Thyroid gland (tissue), 4 donors: ENCODE data around the gene RPS6KC1. TPM values are rescaled to one million over a fixed set of nuclear protein-coding genes. Genes with fewer than 3 reads are reported as not detected.

Source experiments
- DNase-seq, 2 donors: peaks; one replicate each; pipeline ENCODE4 v3.0.0-alpha.2; 2019
- H3K27ac ChIP-seq, 3 donors: fragments of 200-600 bp; sonication (generic); 1 replicate in 2 of 3; 2 replicates in 1 of 3; pipeline ENCODE4 v1.5.1; 2016 to 2019; ENCODE audit warnings: mild to moderate bottlenecking in 1 of 3, moderate library complexity in 1 of 3
- H3K27me3 ChIP-seq: fragments of 200-600 bp; sonication (generic); one replicate; pipeline ENCODE4 v1.5.1; 2019
- H3K36me3 ChIP-seq, 2 donors: fragments of 200-600 bp; sonication (generic); one replicate each; pipeline ENCODE4 v1.5.1; 2016 to 2019
- H3K4me1 ChIP-seq, 2 donors: fragments of 200-600 bp; sonication (generic); one replicate each; pipeline ENCODE4 v1.5.1; 2017 to 2019
- H3K4me3 ChIP-seq, 3 donors: fragments of 200-600 bp; sonication (generic); replicated peaks in 1 of 3; 1 replicate in 2 of 3; 2 replicates in 1 of 3; pipeline ENCODE4 v1.5.1; 2016; ENCODE audit warnings: mild to moderate bottlenecking in 1 of 3
- H3K9me3 ChIP-seq: fragments of 200-600 bp; sonication (generic); one replicate; pipeline ENCODE4 v1.5.1; 2017
- POLR2A ChIP-seq, 2 donors: fragments of 450-650 bp; IDR thresholded peaks; one replicate each; pipeline ENCODE4 v1.6.1; 2017; ENCODE audit warnings: antibody characterized with exemption in 2 of 2, mild to moderate bottlenecking in 2 of 2, moderate library complexity in 1 of 2
- WGBS, 2 donors: methylation state at CpG; one replicate each; pipeline ENCODE4 v1.1.5; 2017; 5-methylcytosine and 5-hydroxymethylcytosine counted together
- intact Hi-C: fragments of 100-400 bp; cut with DNase I; formaldehyde crosslinking; loops from one replicate; pipeline ENCODE4 v1.15.1; 2023
- total RNA-seq, 4 donors: library from RNA; depleted of rRNA; stranded (reverse); fragments of >200 nt; gene quantifications; one replicate each; pipeline ENCODE4 v1.2.3, GENCODE V29; 2016
- TF ChIP-seq, protein P1 (sequence below), 6 experiments: fragments of 200-600 bp in 3 of 6; fragments of 450-650 bp in 3 of 6; sonication (generic) in 3 of 6; IDR thresholded peaks; one replicate each; pipeline ENCODE4 v1.5.1; 2016 to 2019; ENCODE audit warnings: antibody characterized with exemption in 6 of 6, mild to moderate bottlenecking in 2 of 6, inconsistent platforms in 1 of 6, moderate library complexity in 1 of 6

RPS6KC1 gene
- total RNA-seq, 4 donors from 2014 or later: 20.3 to 29.9 (median 22.1) TPM

DNA sequence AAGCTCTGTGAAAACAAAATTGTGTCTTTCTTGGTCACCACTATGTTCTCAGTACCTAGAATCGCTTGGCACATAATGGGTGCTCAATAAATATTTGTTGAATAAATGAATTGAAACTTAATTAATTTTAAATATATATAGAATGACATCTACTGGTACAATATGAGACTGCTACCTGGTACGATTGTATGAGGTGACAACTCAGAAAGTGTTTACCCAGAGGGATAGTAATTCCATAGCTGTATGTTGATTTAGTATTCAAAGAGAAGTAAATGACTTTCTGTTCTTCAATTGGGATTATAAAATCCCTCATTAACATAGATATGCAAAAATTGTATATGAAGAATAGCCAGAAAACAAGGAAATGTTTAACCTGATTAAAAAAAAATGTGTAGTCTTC, 128.7 kb downstream of the RPS6KC1 start:
- no peak for DNase-seq
- no peak overlapping the region for H3K27ac ChIP-seq
- TF ChIP-seq POLR2A (IDR thresholded peaks at IDR 0.05): no peak
- TF ChIP-seq, protein P1, sequence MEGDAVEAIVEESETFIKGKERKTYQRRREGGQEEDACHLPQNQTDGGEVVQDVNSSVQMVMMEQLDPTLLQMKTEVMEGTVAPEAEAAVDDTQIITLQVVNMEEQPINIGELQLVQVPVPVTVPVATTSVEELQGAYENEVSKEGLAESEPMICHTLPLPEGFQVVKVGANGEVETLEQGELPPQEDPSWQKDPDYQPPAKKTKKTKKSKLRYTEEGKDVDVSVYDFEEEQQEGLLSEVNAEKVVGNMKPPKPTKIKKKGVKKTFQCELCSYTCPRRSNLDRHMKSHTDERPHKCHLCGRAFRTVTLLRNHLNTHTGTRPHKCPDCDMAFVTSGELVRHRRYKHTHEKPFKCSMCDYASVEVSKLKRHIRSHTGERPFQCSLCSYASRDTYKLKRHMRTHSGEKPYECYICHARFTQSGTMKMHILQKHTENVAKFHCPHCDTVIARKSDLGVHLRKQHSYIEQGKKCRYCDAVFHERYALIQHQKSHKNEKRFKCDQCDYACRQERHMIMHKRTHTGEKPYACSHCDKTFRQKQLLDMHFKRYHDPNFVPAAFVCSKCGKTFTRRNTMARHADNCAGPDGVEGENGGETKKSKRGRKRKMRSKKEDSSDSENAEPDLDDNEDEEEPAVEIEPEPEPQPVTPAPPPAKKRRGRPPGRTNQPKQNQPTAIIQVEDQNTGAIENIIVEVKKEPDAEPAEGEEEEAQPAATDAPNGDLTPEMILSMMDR (IDR thresholded peaks at IDR 0.05): no peak
- H3K9me3 ChIP-seq: no peaks in the 10 kb centered on the region
- H3K27me3 ChIP-seq: no peaks in the 10 kb centered on the region
- H3K4me3 ChIP-seq: no peak overlapping the region
- no peaks in the 10 kb centered on the region for H3K36me3 ChIP-seq
- intact Hi-C loops: no loop called here
- 93 to 95% methylated on average over 2 of the region's 2 CpGs for WGBS, 2 donors
- H3K4me1 ChIP-seq: no peaks in the 10 kb centered on the region

DNA sequence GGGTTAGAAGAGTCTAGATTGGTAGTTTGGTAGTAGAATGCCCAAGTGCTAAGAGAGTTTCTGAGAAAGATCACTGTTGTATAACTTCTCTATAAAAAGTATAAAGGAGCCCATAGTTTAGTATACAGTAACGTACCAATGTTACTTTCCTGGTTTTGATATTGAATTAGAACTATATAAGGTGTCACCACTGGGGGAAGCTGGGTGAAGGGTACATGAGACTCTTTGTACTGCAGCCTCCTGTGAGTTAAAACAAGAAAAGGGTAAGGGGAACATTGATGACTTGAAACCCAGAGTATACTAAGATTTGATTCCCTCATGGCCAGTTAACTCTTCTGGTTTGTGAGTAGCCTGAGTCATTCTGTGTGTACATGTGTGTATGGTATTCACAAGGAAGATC, 129.8 kb downstream of the RPS6KC1 start:
- DNase-seq: no peak
- Histone ChIP-seq H3K9me3 (no peaks in the 10 kb centered on the region), H3K27ac (no peak overlapping the region), H3K4me1 (no peaks in the 10 kb centered on the region), H3K4me3 (no peak overlapping the region), H3K27me3 (no peaks in the 10 kb centered on the region), H3K36me3 (no peaks in the 10 kb centered on the region)
- intact Hi-C loops: no loop called here
- 96 to 100% methylated on average over 1 of the region's 1 CpG for WGBS, 2 donors
- TF ChIP-seq, protein P1 (IDR thresholded peaks at IDR 0.05): no peak

DNA sequence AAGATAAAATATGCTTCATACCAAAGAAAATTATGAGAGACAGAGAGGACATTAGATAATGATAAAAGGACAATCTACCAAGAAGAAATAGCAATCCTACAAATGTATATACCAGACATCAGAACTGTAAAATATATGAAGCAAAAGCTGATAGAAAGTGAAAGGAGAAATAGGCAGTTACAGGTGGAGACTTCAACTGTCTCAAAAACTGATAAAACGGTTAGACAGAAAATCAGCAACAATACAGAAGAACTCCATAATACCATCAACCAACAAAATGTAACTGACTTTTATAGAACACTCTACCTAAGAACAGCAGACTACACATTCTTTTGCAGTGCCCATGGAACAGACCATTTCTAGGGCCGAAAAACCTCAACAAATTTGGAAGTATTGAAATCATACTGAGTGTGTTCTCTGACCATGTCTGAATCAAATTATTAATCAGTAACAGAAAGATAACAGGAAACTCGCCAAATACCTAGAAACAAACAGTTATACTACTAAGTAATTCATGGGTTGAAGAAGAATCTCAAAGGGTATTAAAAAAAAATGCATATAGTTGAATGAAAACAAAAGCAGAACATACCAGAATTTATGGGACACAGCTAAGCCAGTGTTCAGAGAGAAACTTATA, 132.1 kb downstream of the RPS6KC1 start:
- no peak overlapping the region for H3K4me3 ChIP-seq
- H3K36me3 ChIP-seq: no peaks in the 10 kb centered on the region
- H3K9me3 ChIP-seq: no peaks in the 10 kb centered on the region
- intact Hi-C loops: no loop called here
- 95 to 97% methylated on average over 3 of the region's 3 CpGs for WGBS, 2 donors
- TF ChIP-seq, protein P1 (IDR thresholded peaks at IDR 0.05): no peak
- TF ChIP-seq POLR2A (IDR thresholded peaks at IDR 0.05): no peak
- H3K27ac ChIP-seq: no peak overlapping the region
- no peaks in the 10 kb centered on the region for H3K27me3 ChIP-seq
- no peaks in the 10 kb centered on the region for H3K4me1 ChIP-seq
- DNase-seq: no peak

GRCh38 chr1:213186168-213186567, 135.1 kb downstream of the RPS6KC1 start:
- Histone ChIP-seq H3K4me3 (no peak overlapping the region), H3K4me1 (no peaks in the 10 kb centered on the region), H3K27me3 (no peaks in the 10 kb centered on the region), H3K27ac (no peak overlapping the region), H3K36me3 (no peaks in the 10 kb centered on the region), H3K9me3 (no peaks in the 10 kb centered on the region)
- no peak for DNase-seq
- 95 to 97% methylated on average over 2 of the region's 2 CpGs for WGBS, 2 donors
- intact Hi-C loops: no loop called here
- TF ChIP-seq POLR2A (IDR thresholded peaks at IDR 0.05): no peak
- TF ChIP-seq, protein P1 (IDR thresholded peaks at IDR 0.05): no peak

GRCh38 chr1:213192026-213192425, 141.0 kb downstream of the RPS6KC1 start:
- intact Hi-C loops: no loop called here

More at GRCh38 chr1:213192026-213192425, 141.0 kb downstream of the RPS6KC1 start:
- Histone ChIP-seq H3K36me3 (no peaks in the 10 kb centered on the region), H3K27me3 (no peaks in the 10 kb centered on the region), H3K4me1 (no peaks in the 10 kb centered on the region), H3K9me3 (no peaks in the 10 kb centered on the region), H3K4me3 (no peak overlapping the region), H3K27ac (no peak overlapping the region)
- DNase-seq: no peak
- TF ChIP-seq, protein P1 (IDR thresholded peaks at IDR 0.05): no peak
- TF ChIP-seq POLR2A (IDR thresholded peaks at IDR 0.05): no peak
- 87 to 88% methylated on average over 1 of the region's 1 CpG for WGBS, 2 donors
